Prostate gland (tissue), 2 donors: ENCODE results near the gene ASGR1. TPM values are rescaled to one million over a fixed set of nuclear protein-coding genes. Genes with fewer than 3 reads are reported as not detected.

ENCODE experiments used
- DNase-seq: peaks from one replicate; pipeline ENCODE4 v3.0.0-alpha.2; 2019; ENCODE audit warnings: low spot score
- H3K27ac ChIP-seq, 2 donors: fragments of 200-600 bp; sonication (generic); 2 replicates each; pipeline ENCODE4 v1.5.1; 2017 to 2019
- H3K27me3 ChIP-seq: fragments of 200-600 bp; sonication (generic); replicated peaks from 2 replicates; pipeline ENCODE4 v1.5.1; 2019; ENCODE audit not compliant: insufficient read depth
- H3K36me3 ChIP-seq, 2 donors: fragments of 200-600 bp; sonication (generic); 1 replicate in 1 of 2; 2 replicates in 1 of 2; pipeline versions ENCODE4 v1.5.1 to v1.8.1; 2017 to 2019
- H3K4me1 ChIP-seq: fragments of 200-600 bp; sonication (generic); replicated peaks from 2 replicates; pipeline ENCODE4 v1.5.1; 2019
- H3K4me3 ChIP-seq, 2 donors: fragments of 200-600 bp; sonication (generic); 2 replicates each; pipeline ENCODE4 v1.5.1; 2017 to 2019
- H3K9me3 ChIP-seq: fragments of 200-600 bp; sonication (generic); 2 replicates; pipeline ENCODE4 v1.5.1; 2017
- CTCF ChIP-seq, 4 experiments: fragments of 200-600 bp in 2 of 4; fragments of 450-650 bp in 2 of 4; sonication (generic) in 2 of 4; IDR thresholded peaks; 1 replicate in 3 of 4; 2 replicates in 1 of 4; pipeline ENCODE4 v1.5.1; 2016 to 2019; ENCODE audit warnings: antibody characterized with exemption in 4 of 4, mild to moderate bottlenecking in 2 of 4, moderate library complexity in 2 of 4
- POLR2A ChIP-seq: fragments of 450-650 bp; IDR thresholded peaks from one replicate; pipeline ENCODE4 v1.6.1; 2016; ENCODE audit warnings: antibody characterized with exemption, mild to moderate bottlenecking
- POLR2AphosphoS5 ChIP-seq: sonication (generic); formaldehyde crosslinking; IDR thresholded peaks from one replicate; pipeline ENCODE4 v1.6.1; 2017; ENCODE audit warnings: antibody characterized with exemption
- WGBS: methylation state at CpG from one replicate; pipeline ENCODE4 v1.1.5; 2018; 5-methylcytosine and 5-hydroxymethylcytosine counted together
- intact Hi-C: fragments of 100-400 bp; cut with DNase I; formaldehyde crosslinking; loops from one replicate; pipeline ENCODE4 v1.14.2; 2022
- total RNA-seq, 2 donors: library from RNA; depleted of rRNA; stranded (reverse); fragments of >200 nt; gene quantifications; one replicate each; pipeline ENCODE4 v1.1.0, GENCODE V29; 2016

ASGR1 gene
- total RNA-seq, 2 donors from 2014 or later, result 0.50 to 9.4 TPM

- Histone ChIP-seq H3K27me3 (no peaks in the 10 kb centered on the region), H3K9me3 (no peaks in the 10 kb centered on the region), H3K4me3 (no peak overlapping the region), H3K4me1 (no peaks in the 10 kb centered on the region), H3K27ac (no peak overlapping the region), H3K36me3 (no peaks in the 10 kb centered on the region)
- intact Hi-C loops, result no loop called here
- no peak for TF ChIP-seq POLR2A
- TF ChIP-seq POLR2AphosphoS5, result no peak
- no peak for TF ChIP-seq CTCF (IDR thresholded peaks at IDR 0.05)
- DNase-seq, result no peak
- WGBS, result 86% methylated on average over 9 of the region's 9 CpGs
Measured at GRCh38 chr17:7208754-7209460, 29.7 kb upstream of the ASGR1 start.

GRCh38 chr17:7208027-7208571, 28.9 kb upstream of the ASGR1 start:
- no peak for DNase-seq
- H3K9me3 ChIP-seq, result no peaks in the 10 kb centered on the region
- H3K36me3 ChIP-seq, result no peaks in the 10 kb centered on the region
- TF ChIP-seq POLR2A (no peak), POLR2AphosphoS5 (no peak), CTCF (IDR thresholded peaks at IDR 0.05) (no peak)
- no peaks in the 10 kb centered on the region for H3K27me3 ChIP-seq
- intact Hi-C loops, result no loop called here
- H3K27ac ChIP-seq, result no peak overlapping the region
- no peak overlapping the region for H3K4me3 ChIP-seq
- H3K4me1 ChIP-seq, result no peaks in the 10 kb centered on the region
- WGBS, result 54% methylated on average over 17 of the region's 21 CpGs

GRCh38 chr17:7207120-7208001, 28.2 kb upstream of the ASGR1 start:
- intact Hi-C loops, result no loop called here
- Histone ChIP-seq H3K36me3 (no peaks in the 10 kb centered on the region), H3K27me3 (no peaks in the 10 kb centered on the region), H3K9me3 (no peaks in the 10 kb centered on the region), H3K4me1 (no peaks in the 10 kb centered on the region), H3K4me3 (no peak overlapping the region), H3K27ac (no peak overlapping the region)
- no peak for DNase-seq
- no peak for TF ChIP-seq POLR2AphosphoS5
- TF ChIP-seq CTCF (IDR thresholded peaks at IDR 0.05), result no peak
- WGBS, result 80% methylated on average over 22 of the region's 24 CpGs

GRCh38 chr17:7205561-7205960, 26.4 kb upstream of the ASGR1 start:
- Histone ChIP-seq H3K27ac (peak overlapping the region; percentile 20 to 60), H3K4me1 (no peaks in the 10 kb centered on the region), H3K36me3 (no peaks in the 10 kb centered on the region), H3K27me3 (no peaks in the 10 kb centered on the region), H3K9me3 (no peaks in the 10 kb centered on the region), H3K4me3 (peak overlapping the region; percentile 29 to 31)
- TF ChIP-seq POLR2A (no peak), POLR2AphosphoS5 (no peak), CTCF (IDR thresholded peaks at IDR 0.05) (no peak)
- no peak for DNase-seq
- 38% methylated on average over 15 of the region's 15 CpGs for WGBS
- intact Hi-C loops, result no loop called here
